IPS DF 6.9 (cell line): Measurements from ENCODE around the gene CNTN6.

Experiments used
- DNase-seq: peaks from one replicate; pipeline ENCODE4 v3.0.0-alpha.2; 2013; ENCODE audit warnings: low read depth, low spot score
- H3K27ac ChIP-seq: one replicate; pipeline ENCODE4 v1.5.1; 2013; ENCODE audit warnings: low read length, control low read depth
- H3K27me3 ChIP-seq: 2 replicates; pipeline ENCODE4 v1.6.1; 2013; ENCODE audit warnings: mild to moderate bottlenecking, low read length; ENCODE audit not compliant: control insufficient read depth, insufficient read depth
- H3K36me3 ChIP-seq: 2 replicates; pipeline ENCODE4 v1.6.1; 2013; ENCODE audit warnings: low read length; ENCODE audit not compliant: control insufficient read depth, insufficient read depth
- H3K4me1 ChIP-seq: 2 replicates; pipeline ENCODE4 v1.6.1; 2013; ENCODE audit warnings: low read length; ENCODE audit not compliant: control insufficient read depth, insufficient read depth
- H3K4me3 ChIP-seq: 2 replicates; pipeline ENCODE4 v1.5.1; 2013; ENCODE audit warnings: mild to moderate bottlenecking, low read length
- H3K9me3 ChIP-seq: 2 replicates; pipeline ENCODE4 v1.6.1; 2013; ENCODE audit warnings: low read length, inconsistent platforms; ENCODE audit not compliant: control insufficient read depth, insufficient read depth
- WGBS: extraction: QIAGEN DNeasy Blood & Tissue Kit; methylation state at CpG from one replicate; pipeline ENCODE4 v1.1.7; 2013; ENCODE audit warnings: mixed read lengths, missing lambda C conversion rate; ENCODE audit not compliant: insufficient read length, insufficient coverage; 5-methylcytosine and 5-hydroxymethylcytosine counted together

The CNTN6 gene

GRCh38 chr3:1214933-1215332 lies 122.1 kb downstream of the CNTN6 start:
- Histone ChIP-seq H3K27ac (no peak overlapping the region), H3K4me1 (no peaks in the 10 kb centered on the region), H3K4me3 (no peak overlapping the region), H3K9me3 (peaks cover 8% of the 10 kb centered on the region), H3K27me3 (no peaks in the 10 kb centered on the region), H3K36me3 (no peaks in the 10 kb centered on the region)
- no CpG with 5 or more reads among the region's 3 CpGs for WGBS
- DNase-seq: no peak

GRCh38 chr3:1216856-1217255 lies 124.0 kb downstream of the CNTN6 start:
- Histone ChIP-seq H3K27me3 (no peaks in the 10 kb centered on the region), H3K9me3 (peaks cover 10% of the 10 kb centered on the region), H3K27ac (no peak overlapping the region), H3K36me3 (no peaks in the 10 kb centered on the region), H3K4me1 (no peaks in the 10 kb centered on the region), H3K4me3 (no peak overlapping the region)
- DNase-seq: no peak
- no CpG with 5 or more reads among the region's 1 CpG for WGBS

- Histone ChIP-seq H3K27me3 (no peaks in the 10 kb centered on the region), H3K4me3 (no peak overlapping the region), H3K9me3 (peaks cover 3% of the 10 kb centered on the region), H3K27ac (no peak overlapping the region), H3K36me3 (no peaks in the 10 kb centered on the region), H3K4me1 (no peaks in the 10 kb centered on the region)
- DNase-seq: no peak
- no CpG with 5 or more reads among the region's 3 CpGs for WGBS
Observed at GRCh38 chr3:1227111-1227510, 134.3 kb downstream of the CNTN6 start.

GRCh38 chr3:1228289-1228688 lies 135.5 kb downstream of the CNTN6 start:
- Histone ChIP-seq H3K4me1 (no peaks in the 10 kb centered on the region), H3K9me3 (peaks cover 4% of the 10 kb centered on the region), H3K4me3 (no peak overlapping the region), H3K27ac (no peak overlapping the region), H3K27me3 (no peaks in the 10 kb centered on the region), H3K36me3 (no peaks in the 10 kb centered on the region)
- WGBS: no CpG with 5 or more reads among the region's 4 CpGs
- DNase-seq: no peak

GRCh38 chr3:1230920-1231319 lies 138.1 kb downstream of the CNTN6 start:
- Histone ChIP-seq H3K27ac (no peak overlapping the region), H3K4me3 (no peak overlapping the region), H3K4me1 (no peaks in the 10 kb centered on the region), H3K27me3 (no peaks in the 10 kb centered on the region), H3K9me3 (peaks cover 2% of the 10 kb centered on the region), H3K36me3 (no peaks in the 10 kb centered on the region)
- DNase-seq: no peak
- no CpG with 5 or more reads among the region's 4 CpGs for WGBS

- WGBS: no CpG with 5 or more reads among the region's 3 CpGs
- DNase-seq: no peak
- no peaks in the 10 kb centered on the region for H3K4me1 ChIP-seq
- H3K27ac ChIP-seq: no peak overlapping the region
- H3K27me3 ChIP-seq: no peaks in the 10 kb centered on the region
- H3K36me3 ChIP-seq: no peaks in the 10 kb centered on the region
- H3K4me3 ChIP-seq: no peak overlapping the region
- peaks cover 7% of the 10 kb centered on the region for H3K9me3 ChIP-seq
Observed at GRCh38 chr3:1232276-1232675, 139.5 kb downstream of the CNTN6 start.

GRCh38 chr3:1235526-1236120 lies 142.8 kb downstream of the CNTN6 start:
- H3K4me1 ChIP-seq: no peaks in the 10 kb centered on the region
- no peak overlapping the region for H3K27ac ChIP-seq
- peaks cover 6% of the 10 kb centered on the region for H3K9me3 ChIP-seq
- H3K4me3 ChIP-seq: no peak overlapping the region
- WGBS: no CpG with 5 or more reads among the region's 8 CpGs
- no peak for DNase-seq
- no peaks in the 10 kb centered on the region for H3K27me3 ChIP-seq
- H3K36me3 ChIP-seq: no peaks in the 10 kb centered on the region

- Histone ChIP-seq H3K27me3 (no peaks in the 10 kb centered on the region), H3K9me3 (peaks cover 8% of the 10 kb centered on the region), H3K36me3 (no peaks in the 10 kb centered on the region), H3K4me3 (no peak overlapping the region), H3K27ac (no peak overlapping the region), H3K4me1 (no peaks in the 10 kb centered on the region)
- no CpG with 5 or more reads among the region's 5 CpGs for WGBS
- no peak for DNase-seq
Observed at GRCh38 chr3:1251282-1252060, 158.6 kb downstream of the CNTN6 start.

- Histone ChIP-seq H3K4me3 (no peak overlapping the region), H3K27me3 (no peaks in the 10 kb centered on the region), H3K27ac (no peak overlapping the region), H3K36me3 (no peaks in the 10 kb centered on the region), H3K4me1 (no peaks in the 10 kb centered on the region), H3K9me3 (peaks cover 8% of the 10 kb centered on the region)
- DNase-seq: no peak
Observed at GRCh38 chr3:1252061-1252430, 159.2 kb downstream of the CNTN6 start.

- no peaks in the 10 kb centered on the region for H3K27me3 ChIP-seq
- no CpG with 5 or more reads among the region's 2 CpGs for WGBS
- peaks cover 5% of the 10 kb centered on the region for H3K9me3 ChIP-seq
- no peaks in the 10 kb centered on the region for H3K4me1 ChIP-seq
- no peak overlapping the region for H3K27ac ChIP-seq
- no peak overlapping the region for H3K4me3 ChIP-seq
- no peaks in the 10 kb centered on the region for H3K36me3 ChIP-seq
- DNase-seq: no peak
Observed at GRCh38 chr3:1262246-1262645, 169.4 kb downstream of the CNTN6 start.

GRCh38 chr3:1263121-1263520 lies 170.3 kb downstream of the CNTN6 start:
- peaks cover 5% of the 10 kb centered on the region for H3K9me3 ChIP-seq
- no CpG with 5 or more reads among the region's 4 CpGs for WGBS
- no peak overlapping the region for H3K27ac ChIP-seq
- no peak for DNase-seq
- no peaks in the 10 kb centered on the region for H3K27me3 ChIP-seq
- H3K4me1 ChIP-seq: no peaks in the 10 kb centered on the region
- no peaks in the 10 kb centered on the region for H3K36me3 ChIP-seq
- H3K4me3 ChIP-seq: no peak overlapping the region
